ENCODE data around the gene MEIOSIN. TPM values are rescaled to one million over a fixed set of nuclear protein-coding genes. Genes with fewer than 3 reads are reported as not detected.

The MEIOSIN gene
- total and polyA plus RNA-seq, 9 of the 15 experiments (the other 6 are each of a cell fraction or from before 2014, with no cell fraction given): 0.06 to 2.0 (median 0.76) TPM

DNA sequence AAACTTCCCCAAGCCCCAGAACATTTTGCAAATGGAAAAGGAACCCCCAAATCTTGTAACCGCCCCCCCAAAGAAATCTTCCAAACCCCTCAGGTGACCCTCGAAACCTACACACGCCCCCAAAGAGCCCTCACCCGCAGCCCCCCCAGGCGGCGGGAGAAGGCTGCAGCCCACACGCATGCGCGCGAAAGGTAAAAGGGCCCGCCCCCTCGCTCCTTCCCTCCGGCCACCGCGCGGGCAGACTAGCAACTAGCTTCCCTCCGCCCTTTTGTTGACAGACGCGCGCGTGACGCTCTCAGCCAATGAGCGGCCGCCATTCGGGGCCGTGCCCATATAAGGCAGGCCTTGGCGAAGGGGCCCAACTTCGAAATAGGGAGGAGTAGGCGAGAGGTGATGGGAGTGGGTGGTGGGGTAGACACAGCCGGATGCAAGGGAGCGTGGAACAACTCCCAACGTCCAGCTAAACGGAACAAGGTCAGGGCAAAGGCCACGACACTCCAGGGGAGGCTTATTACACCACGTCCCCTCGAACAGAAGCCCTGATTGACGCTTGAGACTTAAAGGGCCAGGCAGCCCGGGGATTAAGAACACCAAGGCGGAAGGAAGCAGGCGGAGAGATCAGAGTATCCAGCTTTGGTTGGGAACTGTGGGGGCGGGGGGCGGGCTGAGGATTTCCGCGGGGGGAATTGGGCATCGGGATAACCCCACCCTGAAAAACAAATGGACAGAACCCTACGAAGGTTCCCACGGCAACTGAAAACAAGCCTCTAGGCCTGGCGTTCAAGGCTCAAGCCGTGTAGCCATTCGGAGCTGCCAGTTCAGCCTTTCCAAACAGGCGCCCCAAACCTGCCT is 15.9 kb upstream of the MEIOSIN start (continued):
- TF ChIP-seq CUX1 (CRISPR knock-in tag; IDR thresholded peaks at IDR 0.05) (no peak), TEAD2 (tag; IDR thresholded peaks at IDR 0.05) (no peak), EZH2 (IDR thresholded peaks at IDR 0.05; ENCODE audit: borderline replicate concordance, low read depth, low read length) (peak; percentile 98; the same call in 1 of the 2 replicates), RBM15 (IDR thresholded peaks at IDR 0.05; ENCODE audit: insufficient read depth, low read length) (no peak), ZNF232 (CRISPR knock-in tag; IDR thresholded peaks at IDR 0.05) (no peak), ZBTB7A (IDR thresholded peaks at IDR 0.05; ENCODE audit: borderline replicate concordance, control insufficient read depth, low read depth, low read length) (peak; percentile 92), ZNF354B (CRISPR knock-in tag; IDR thresholded peaks at IDR 0.05) (no peak), ATF4 (CRISPR knock-in tag; IDR thresholded peaks at IDR 0.05) (no peak), ARID1B (IDR thresholded peaks at IDR 0.05) (no peak; the same call in 1 of the 2 replicates), NR2C1 (IDR thresholded peaks at IDR 0.05) (peak; percentile 89), NR2C1 (tag; IDR thresholded peaks at IDR 0.05) (peak; percentile 88), TAL1 (IDR thresholded peaks at IDR 0.05) (0 out of 2 replicates have a peak, but pooled peaks have one; percentile 18), ZNF717 (CRISPR knock-in tag; IDR thresholded peaks at IDR 0.05) (no peak), ZNF583 (CRISPR knock-in tag; IDR thresholded peaks at IDR 0.05) (no peak), XRCC3 (IDR thresholded peaks at IDR 0.05) (no peak), POLR2A (conservative IDR thresholded peaks at IDR 0.05) (peak; percentile 70), HNRNPUL1 (IDR thresholded peaks at IDR 0.05; ENCODE audit: low read length) (no peak), NFIX (CRISPR knock-in tag; IDR thresholded peaks at IDR 0.05; ENCODE audit: low read depth) (no peak), TCF7 (IDR thresholded peaks at IDR 0.05; ENCODE audit: borderline replicate concordance) (0 out of 2 replicates have a peak, but pooled peaks have one; percentile 38)
- TF ChIP-seq, protein P1, sequence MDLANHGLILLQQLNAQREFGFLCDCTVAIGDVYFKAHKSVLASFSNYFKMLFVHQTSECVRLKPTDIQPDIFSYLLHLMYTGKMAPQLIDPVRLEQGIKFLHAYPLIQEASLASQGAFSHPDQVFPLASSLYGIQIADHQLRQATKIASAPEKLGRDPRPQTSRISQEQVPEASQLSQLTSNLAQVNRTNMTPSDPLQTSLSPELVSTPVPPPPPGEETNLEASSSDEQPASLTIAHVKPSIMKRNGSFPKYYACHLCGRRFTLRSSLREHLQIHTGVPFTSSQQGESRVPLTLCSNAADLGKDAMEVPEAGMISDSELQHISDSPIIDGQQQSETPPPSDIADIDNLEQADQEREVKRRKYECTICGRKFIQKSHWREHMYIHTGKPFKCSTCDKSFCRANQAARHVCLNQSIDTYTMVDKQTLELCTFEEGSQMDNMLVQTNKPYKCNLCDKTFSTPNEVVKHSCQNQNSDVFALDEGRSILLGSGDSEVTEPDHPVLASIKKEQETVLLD (IDR thresholded peaks at IDR 0.05): peak; percentile 96
- TF ChIP-seq, protein P2, sequence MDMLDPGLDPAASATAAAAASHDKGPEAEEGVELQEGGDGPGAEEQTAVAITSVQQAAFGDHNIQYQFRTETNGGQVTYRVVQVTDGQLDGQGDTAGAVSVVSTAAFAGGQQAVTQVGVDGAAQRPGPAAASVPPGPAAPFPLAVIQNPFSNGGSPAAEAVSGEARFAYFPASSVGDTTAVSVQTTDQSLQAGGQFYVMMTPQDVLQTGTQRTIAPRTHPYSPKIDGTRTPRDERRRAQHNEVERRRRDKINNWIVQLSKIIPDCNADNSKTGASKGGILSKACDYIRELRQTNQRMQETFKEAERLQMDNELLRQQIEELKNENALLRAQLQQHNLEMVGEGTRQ (CRISPR knock-in tag; IDR thresholded peaks at IDR 0.05): peak; percentile 96
